ENCODE results near the gene RNF150. TPM values are rescaled to one million over a fixed set of nuclear protein-coding genes. Genes with fewer than 3 reads are reported as not detected.
"Not testable (repeated sequence)": the region's sequence is repeated elsewhere in the genome, so short reads cannot be mapped to it uniquely, and the experiment has no call there.

The RNF150 gene
- total RNA-seq, 1 experiment from 2014 or later: 2.7 TPM

DNA sequence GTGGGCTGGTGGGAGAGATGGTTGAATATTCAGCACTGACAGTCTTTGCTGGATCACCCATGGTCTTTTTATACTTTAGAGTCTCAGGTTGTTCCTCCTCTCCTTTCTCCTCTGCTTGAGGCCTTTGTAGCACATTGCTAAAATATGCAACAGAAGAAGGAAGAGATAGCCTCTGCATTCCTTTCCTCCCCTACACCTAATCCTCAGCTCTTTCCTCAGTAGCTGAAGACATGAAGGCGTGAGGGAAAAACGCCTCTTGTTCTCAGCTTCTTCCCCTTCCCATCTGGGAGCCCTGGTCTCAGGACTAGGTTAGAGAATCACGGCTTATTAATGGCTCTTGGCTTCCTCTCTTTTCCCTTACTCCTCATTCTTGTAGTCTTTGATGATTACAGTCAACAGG lies 76.8 kb downstream of the RNF150 start:
- DNase-seq (ENCODE audit: low spot score): no peak
- POLR2A ChIA-PET (ENCODE audit: low non-redundant PET): no interaction called here
- no peak for TF ChIP-seq EZH2 (IDR thresholded peaks at IDR 0.05; ENCODE audit: borderline replicate concordance, low read depth, low read length, poor library complexity, severe bottlenecking)
- TF ChIP-seq, protein P1, sequence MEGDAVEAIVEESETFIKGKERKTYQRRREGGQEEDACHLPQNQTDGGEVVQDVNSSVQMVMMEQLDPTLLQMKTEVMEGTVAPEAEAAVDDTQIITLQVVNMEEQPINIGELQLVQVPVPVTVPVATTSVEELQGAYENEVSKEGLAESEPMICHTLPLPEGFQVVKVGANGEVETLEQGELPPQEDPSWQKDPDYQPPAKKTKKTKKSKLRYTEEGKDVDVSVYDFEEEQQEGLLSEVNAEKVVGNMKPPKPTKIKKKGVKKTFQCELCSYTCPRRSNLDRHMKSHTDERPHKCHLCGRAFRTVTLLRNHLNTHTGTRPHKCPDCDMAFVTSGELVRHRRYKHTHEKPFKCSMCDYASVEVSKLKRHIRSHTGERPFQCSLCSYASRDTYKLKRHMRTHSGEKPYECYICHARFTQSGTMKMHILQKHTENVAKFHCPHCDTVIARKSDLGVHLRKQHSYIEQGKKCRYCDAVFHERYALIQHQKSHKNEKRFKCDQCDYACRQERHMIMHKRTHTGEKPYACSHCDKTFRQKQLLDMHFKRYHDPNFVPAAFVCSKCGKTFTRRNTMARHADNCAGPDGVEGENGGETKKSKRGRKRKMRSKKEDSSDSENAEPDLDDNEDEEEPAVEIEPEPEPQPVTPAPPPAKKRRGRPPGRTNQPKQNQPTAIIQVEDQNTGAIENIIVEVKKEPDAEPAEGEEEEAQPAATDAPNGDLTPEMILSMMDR (conservative IDR thresholded peaks at IDR 0.05; ENCODE audit: low read depth, low read length): no peak
- no peak overlapping the region for H3K4me3 ChIP-seq (ENCODE audit: low read depth, low read length, poor library complexity, severe bottlenecking)
- H3K9me3 ChIP-seq (ENCODE audit: low read depth, low read length, poor library complexity, severe bottlenecking): peaks cover 4% of the 10 kb centered on the region
- CTCF ChIA-PET: no interaction called here
- H3K27ac ChIP-seq (ENCODE audit: low read depth, low read length, poor library complexity, severe bottlenecking): no peak overlapping the region
- H3K36me3 ChIP-seq (ENCODE audit: insufficient read depth, low read length, poor library complexity, severe bottlenecking): no peaks in the 10 kb centered on the region
- no peaks in the 10 kb centered on the region for H3K4me1 ChIP-seq (ENCODE audit: insufficient read depth, low read length, poor library complexity, severe bottlenecking)
- BruUV-seq (replicated peaks): no TSS peak
- no peaks in the 10 kb centered on the region for H3K27me3 ChIP-seq (replicated peaks; ENCODE audit: insufficient read depth, low read depth, low read length, poor library complexity)
- intact Hi-C loops (cut with micrococcal nuclease; ENCODE audit: unreplicated experiment): no loop called here

DNA sequence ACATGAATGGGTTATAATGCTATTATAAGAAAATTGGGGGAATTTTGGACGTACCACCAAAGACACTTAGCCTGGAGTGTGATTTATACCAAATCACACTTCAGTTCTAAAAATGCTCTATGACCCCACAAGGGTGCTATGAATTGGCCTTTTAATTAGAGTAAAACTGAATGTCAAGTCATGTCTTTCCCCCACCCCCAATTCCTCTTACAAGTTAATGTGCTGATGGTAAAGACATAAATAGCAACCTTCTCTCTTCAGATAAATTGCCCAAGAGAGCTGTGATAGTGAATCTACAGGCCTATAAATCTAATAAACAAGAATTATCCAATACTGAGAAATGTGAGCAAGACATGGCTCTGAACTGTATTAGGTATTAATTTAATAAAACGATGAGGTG lies 78.8 kb downstream of the RNF150 start:
- TF ChIP-seq, protein P1 (conservative IDR thresholded peaks at IDR 0.05; ENCODE audit: low read depth, low read length): no peak
- no peak for TF ChIP-seq EZH2 (IDR thresholded peaks at IDR 0.05; ENCODE audit: borderline replicate concordance, low read depth, low read length, poor library complexity, severe bottlenecking)
- Histone ChIP-seq H3K9me3 (ENCODE audit: low read depth, low read length, poor library complexity, severe bottlenecking) (peaks cover 4% of the 10 kb centered on the region), H3K27me3 (replicated peaks; ENCODE audit: insufficient read depth, low read depth, low read length, poor library complexity) (no peaks in the 10 kb centered on the region), H3K36me3 (ENCODE audit: insufficient read depth, low read length, poor library complexity, severe bottlenecking) (no peaks in the 10 kb centered on the region), H3K4me1 (ENCODE audit: insufficient read depth, low read length, poor library complexity, severe bottlenecking) (no peaks in the 10 kb centered on the region), H3K27ac (ENCODE audit: low read depth, low read length, poor library complexity, severe bottlenecking) (no peak overlapping the region), H3K4me3 (ENCODE audit: low read depth, low read length, poor library complexity, severe bottlenecking) (no peak overlapping the region)
- no TSS peak for BruUV-seq (replicated peaks)
- intact Hi-C loops (cut with micrococcal nuclease; ENCODE audit: unreplicated experiment): no loop called here
- CTCF ChIA-PET: no interaction called here
- POLR2A ChIA-PET (ENCODE audit: low non-redundant PET): no interaction called here
- DNase-seq (ENCODE audit: low spot score): no peak

GRCh38 chr4:141050999-141051398 lies 82.3 kb downstream of the RNF150 start:
- H3K4me3 ChIP-seq (ENCODE audit: low read depth, low read length, poor library complexity, severe bottlenecking); H3K36me3 ChIP-seq (ENCODE audit: insufficient read depth, low read length, poor library complexity, severe bottlenecking); CTCF ChIA-PET; H3K27ac ChIP-seq (ENCODE audit: low read depth, low read length, poor library complexity, severe bottlenecking); POLR2A ChIA-PET (ENCODE audit: low non-redundant PET); H3K4me1 ChIP-seq (ENCODE audit: insufficient read depth, low read length, poor library complexity, severe bottlenecking); intact Hi-C loops (cut with micrococcal nuclease; ENCODE audit: unreplicated experiment); H3K27me3 ChIP-seq (replicated peaks; ENCODE audit: insufficient read depth, low read depth, low read length, poor library complexity); H3K9me3 ChIP-seq (ENCODE audit: low read depth, low read length, poor library complexity, severe bottlenecking); BruUV-seq (replicated peaks); DNase-seq (ENCODE audit: low spot score): not testable (repeated sequence)

DNA sequence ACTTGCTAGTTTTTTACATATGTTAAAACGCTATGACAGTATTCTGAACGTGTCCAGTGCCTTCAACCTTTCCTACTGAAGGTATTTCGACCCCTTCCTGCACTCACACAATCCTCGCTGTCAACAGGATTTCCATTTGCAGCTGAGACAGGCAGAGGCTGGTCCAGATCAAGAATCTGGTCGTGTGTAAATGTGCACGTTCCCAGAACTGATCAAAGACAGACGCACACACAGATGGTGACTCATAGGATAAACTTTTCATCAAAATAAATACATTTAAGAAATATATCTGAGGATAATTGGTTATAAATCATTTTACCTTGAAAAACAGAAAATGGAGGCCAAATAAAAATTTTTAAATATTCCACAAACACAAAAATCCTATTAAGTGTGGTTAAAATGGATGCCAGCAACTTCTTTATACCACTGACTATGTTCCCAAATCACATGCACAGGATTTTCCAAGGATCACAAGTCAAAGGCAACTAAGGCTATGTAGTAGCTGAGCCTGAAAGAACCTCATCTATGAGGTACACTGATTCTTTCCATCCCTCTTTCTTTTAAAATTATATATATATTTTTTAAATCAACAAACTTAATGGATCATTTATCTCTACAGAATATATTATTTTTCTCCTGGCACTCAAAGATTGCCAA lies 85.9 kb downstream of the RNF150 start:
- no peak overlapping the region for H3K27ac ChIP-seq (ENCODE audit: low read depth, low read length, poor library complexity, severe bottlenecking)
- intact Hi-C loops (cut with micrococcal nuclease; ENCODE audit: unreplicated experiment): no loop called here
- no peaks in the 10 kb centered on the region for H3K36me3 ChIP-seq (ENCODE audit: insufficient read depth, low read length, poor library complexity, severe bottlenecking)
- H3K9me3 ChIP-seq (ENCODE audit: low read depth, low read length, poor library complexity, severe bottlenecking): peaks cover 4% of the 10 kb centered on the region
- H3K4me3 ChIP-seq (ENCODE audit: low read depth, low read length, poor library complexity, severe bottlenecking): no peak overlapping the region
- H3K27me3 ChIP-seq (replicated peaks; ENCODE audit: insufficient read depth, low read depth, low read length, poor library complexity): no peaks in the 10 kb centered on the region
- H3K4me1 ChIP-seq (ENCODE audit: insufficient read depth, low read length, poor library complexity, severe bottlenecking): no peaks in the 10 kb centered on the region
- no peak for TF ChIP-seq EZH2 (IDR thresholded peaks at IDR 0.05; ENCODE audit: borderline replicate concordance, low read depth, low read length, poor library complexity, severe bottlenecking)
- TF ChIP-seq, protein P1 (conservative IDR thresholded peaks at IDR 0.05; ENCODE audit: low read depth, low read length): no peak
- BruUV-seq (replicated peaks): no TSS peak
- CTCF ChIA-PET: no interaction called here
- no peak for DNase-seq (ENCODE audit: low spot score)
- POLR2A ChIA-PET (ENCODE audit: low non-redundant PET): no interaction called here

Measured in A673 (cell line).